ENCODE measurements around the gene LDLRAD4.

The LDLRAD4 gene

DNA sequence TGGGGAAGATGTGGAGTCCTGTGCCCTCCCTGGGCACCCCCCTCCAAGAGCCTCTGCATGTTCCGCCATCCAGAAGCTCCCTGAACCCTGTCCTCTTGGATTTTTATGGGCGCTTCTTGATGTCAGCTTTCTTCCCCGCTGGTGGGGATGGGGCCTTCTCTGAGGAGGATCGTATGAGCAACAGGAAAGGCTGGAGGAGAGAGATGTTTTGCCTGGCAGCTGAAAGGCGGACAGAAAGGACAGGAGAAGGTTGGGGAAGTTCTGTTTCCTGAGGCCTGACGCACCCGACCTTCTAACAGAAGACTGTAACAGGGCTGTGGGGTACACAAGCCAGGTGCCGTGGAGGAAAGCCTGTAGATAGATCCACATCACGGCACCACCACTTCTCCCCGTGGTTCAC lies 238.8 kb downstream of the LDLRAD4 start:
- H2AFZ ChIP-seq (ENCODE audit: low read depth): no peak overlapping the region
- no peaks in the 10 kb centered on the region for H4K20me1 ChIP-seq (ENCODE audit: insufficient read depth)
- H3K4me3 ChIP-seq (IDR thresholded peaks at IDR 0.05; ENCODE audit: insufficient read depth, low read depth, low read length): no peak overlapping the region
- H3K27ac ChIP-seq: no peak overlapping the region
- no peaks in the 10 kb centered on the region for H3K4me1 ChIP-seq (ENCODE audit: low read depth, poor library complexity, severe bottlenecking)
- H3K79me2 ChIP-seq (ENCODE audit: insufficient read depth, low read depth): no peaks in the 10 kb centered on the region
- no peaks in the 10 kb centered on the region for H3K36me3 ChIP-seq (ENCODE audit: insufficient read depth)
- TF ChIP-seq, protein P1, sequence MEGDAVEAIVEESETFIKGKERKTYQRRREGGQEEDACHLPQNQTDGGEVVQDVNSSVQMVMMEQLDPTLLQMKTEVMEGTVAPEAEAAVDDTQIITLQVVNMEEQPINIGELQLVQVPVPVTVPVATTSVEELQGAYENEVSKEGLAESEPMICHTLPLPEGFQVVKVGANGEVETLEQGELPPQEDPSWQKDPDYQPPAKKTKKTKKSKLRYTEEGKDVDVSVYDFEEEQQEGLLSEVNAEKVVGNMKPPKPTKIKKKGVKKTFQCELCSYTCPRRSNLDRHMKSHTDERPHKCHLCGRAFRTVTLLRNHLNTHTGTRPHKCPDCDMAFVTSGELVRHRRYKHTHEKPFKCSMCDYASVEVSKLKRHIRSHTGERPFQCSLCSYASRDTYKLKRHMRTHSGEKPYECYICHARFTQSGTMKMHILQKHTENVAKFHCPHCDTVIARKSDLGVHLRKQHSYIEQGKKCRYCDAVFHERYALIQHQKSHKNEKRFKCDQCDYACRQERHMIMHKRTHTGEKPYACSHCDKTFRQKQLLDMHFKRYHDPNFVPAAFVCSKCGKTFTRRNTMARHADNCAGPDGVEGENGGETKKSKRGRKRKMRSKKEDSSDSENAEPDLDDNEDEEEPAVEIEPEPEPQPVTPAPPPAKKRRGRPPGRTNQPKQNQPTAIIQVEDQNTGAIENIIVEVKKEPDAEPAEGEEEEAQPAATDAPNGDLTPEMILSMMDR (conservative IDR thresholded peaks at IDR 0.05; ENCODE audit: low read depth, low read length): no peak
- H3K9ac ChIP-seq: no peak overlapping the region
- no peaks in the 10 kb centered on the region for H3K27me3 ChIP-seq (ENCODE audit: insufficient read depth, low read depth)
- no peak overlapping the region for H3K4me2 ChIP-seq

GRCh38 chr18:13460946-13461345 lies 242.4 kb downstream of the LDLRAD4 start:
- Histone ChIP-seq H3K4me1 (ENCODE audit: low read depth, poor library complexity, severe bottlenecking) (no peaks in the 10 kb centered on the region), H3K79me2 (ENCODE audit: insufficient read depth, low read depth) (no peaks in the 10 kb centered on the region), H3K4me3 (IDR thresholded peaks at IDR 0.05; ENCODE audit: insufficient read depth, low read depth, low read length) (no peak overlapping the region)

DNA sequence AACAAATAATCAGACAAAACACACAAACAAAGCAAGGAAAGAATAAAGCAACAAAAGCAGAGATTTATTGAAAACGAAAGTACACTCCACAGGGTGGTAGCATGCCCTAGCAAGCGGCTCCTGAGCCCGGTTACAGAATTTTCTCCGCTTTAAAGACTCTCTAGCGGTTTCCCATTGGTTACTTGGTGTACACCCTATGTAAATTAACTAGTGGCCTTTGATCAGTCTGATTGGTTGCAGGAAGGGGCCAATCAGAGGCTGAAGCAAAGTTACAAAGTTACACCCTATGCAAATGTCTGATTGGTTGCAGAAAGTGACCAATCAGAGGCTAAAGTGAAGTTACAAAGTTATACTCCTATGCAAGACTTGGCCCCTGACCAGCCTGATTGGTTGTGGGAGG lies 242.9 kb downstream of the LDLRAD4 start:
- H3K36me3 ChIP-seq (ENCODE audit: insufficient read depth): no peaks in the 10 kb centered on the region
- no peak overlapping the region for H3K4me3 ChIP-seq (IDR thresholded peaks at IDR 0.05; ENCODE audit: insufficient read depth, low read depth, low read length)
- no peaks in the 10 kb centered on the region for H3K4me1 ChIP-seq (ENCODE audit: low read depth, poor library complexity, severe bottlenecking)
- no peak overlapping the region for H3K27ac ChIP-seq
- no peak overlapping the region for H3K4me2 ChIP-seq
- H3K79me2 ChIP-seq (ENCODE audit: insufficient read depth, low read depth): no peaks in the 10 kb centered on the region
- H3K27me3 ChIP-seq (ENCODE audit: insufficient read depth, low read depth): no peaks in the 10 kb centered on the region
- H4K20me1 ChIP-seq (ENCODE audit: insufficient read depth): no peaks in the 10 kb centered on the region
- TF ChIP-seq, protein P1 (conservative IDR thresholded peaks at IDR 0.05; ENCODE audit: low read depth, low read length): no peak
- no peak overlapping the region for H3K9ac ChIP-seq
- no peak overlapping the region for H2AFZ ChIP-seq (ENCODE audit: low read depth)

More at GRCh38 chr18:13460946-13461345, 242.4 kb downstream of the LDLRAD4 start:
- Histone ChIP-seq H3K27ac (no peak overlapping the region), H3K27me3 (ENCODE audit: insufficient read depth, low read depth) (no peaks in the 10 kb centered on the region), H3K36me3 (ENCODE audit: insufficient read depth) (no peaks in the 10 kb centered on the region), H4K20me1 (ENCODE audit: insufficient read depth) (no peaks in the 10 kb centered on the region), H2AFZ (ENCODE audit: low read depth) (no peak overlapping the region), H3K9ac (no peak overlapping the region), H3K4me2 (no peak overlapping the region)
- TF ChIP-seq, protein P1 (conservative IDR thresholded peaks at IDR 0.05; ENCODE audit: low read depth, low read length): no peak

DNA sequence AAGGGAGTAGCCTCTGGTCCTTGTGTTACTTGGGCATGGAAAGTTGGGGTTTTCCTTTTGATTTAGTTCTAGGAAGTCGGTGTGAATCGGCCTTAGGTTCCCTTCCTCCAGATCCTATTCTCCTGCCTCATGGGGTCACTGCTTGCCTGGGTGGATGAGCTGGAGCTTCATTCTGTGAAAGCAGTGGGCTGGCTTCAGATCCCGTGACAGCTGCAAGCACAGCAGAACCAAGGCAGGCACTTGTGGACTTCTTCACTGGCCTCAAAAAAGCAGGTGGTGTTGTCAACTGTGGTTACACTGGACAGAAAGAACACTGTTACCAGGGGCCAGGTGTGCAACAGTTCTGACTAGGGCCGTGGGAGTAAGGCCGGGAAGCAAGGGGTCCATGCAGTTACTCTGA lies 243.4 kb downstream of the LDLRAD4 start:
- Histone ChIP-seq H3K36me3 (ENCODE audit: insufficient read depth) (no peaks in the 10 kb centered on the region), H3K27ac (no peak overlapping the region), H4K20me1 (ENCODE audit: insufficient read depth) (no peaks in the 10 kb centered on the region), H2AFZ (ENCODE audit: low read depth) (no peak overlapping the region), H3K4me1 (ENCODE audit: low read depth, poor library complexity, severe bottlenecking) (no peaks in the 10 kb centered on the region), H3K9ac (no peak overlapping the region), H3K4me2 (no peak overlapping the region), H3K4me3 (IDR thresholded peaks at IDR 0.05; ENCODE audit: insufficient read depth, low read depth, low read length) (no peak overlapping the region), H3K27me3 (ENCODE audit: insufficient read depth, low read depth) (no peaks in the 10 kb centered on the region), H3K79me2 (ENCODE audit: insufficient read depth, low read depth) (no peaks in the 10 kb centered on the region)
- TF ChIP-seq, protein P1 (conservative IDR thresholded peaks at IDR 0.05; ENCODE audit: low read depth, low read length): no peak
